ENCODE measurements around the gene DUS3L.

DUS3L gene

DNA sequence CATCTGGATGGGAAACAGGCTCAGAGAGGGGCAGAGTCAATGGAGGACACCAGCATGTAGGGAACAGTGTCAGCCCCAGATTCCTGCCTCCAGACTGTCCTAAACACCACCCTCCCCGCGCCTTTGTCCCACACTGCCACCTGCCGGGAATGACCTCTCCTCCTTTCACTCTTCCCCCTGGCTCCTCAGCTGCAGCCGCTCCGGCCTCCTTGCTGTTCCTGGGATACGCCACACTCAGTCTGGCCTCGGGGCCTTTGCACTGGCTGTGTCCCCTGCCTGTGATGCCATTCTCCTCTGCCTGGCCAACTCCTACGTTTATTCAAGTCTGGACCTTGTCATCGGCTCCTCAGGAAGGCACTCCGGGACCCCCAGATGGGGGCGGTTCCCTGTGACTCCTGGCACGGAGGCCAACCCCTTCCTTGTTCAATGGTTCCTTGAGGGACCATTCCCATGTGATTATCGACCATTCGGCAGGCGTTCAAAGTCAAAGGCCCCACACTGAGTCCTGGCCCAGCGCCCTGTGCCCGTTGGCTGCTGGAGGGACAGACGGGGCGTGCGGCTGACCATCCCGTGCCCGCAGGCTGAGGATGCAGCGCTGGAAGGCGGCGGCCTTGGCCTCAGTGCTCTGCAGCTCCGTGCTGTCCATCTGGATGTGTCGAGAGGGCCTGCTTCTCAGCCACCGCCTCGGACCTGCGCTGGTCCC lies 32.8 kb upstream of the DUS3L start:
- TF ChIP-seq RAD21 (IDR thresholded peaks at IDR 0.05; ENCODE audit: low read depth) (peak; percentile 25; the same call in 1 of the 2 replicates), TEAD4 (IDR thresholded peaks at IDR 0.05) (no peak)

GRCh38 chr19:5822181-5822844 lies 31.4 kb upstream of the DUS3L start:
- TF ChIP-seq CREB1 (IDR thresholded peaks at IDR 0.05; ENCODE audit: low read depth): no peak
- TF ChIP-seq TEAD4 (IDR thresholded peaks at IDR 0.05): no peak
- TF ChIP-seq, protein P1, sequence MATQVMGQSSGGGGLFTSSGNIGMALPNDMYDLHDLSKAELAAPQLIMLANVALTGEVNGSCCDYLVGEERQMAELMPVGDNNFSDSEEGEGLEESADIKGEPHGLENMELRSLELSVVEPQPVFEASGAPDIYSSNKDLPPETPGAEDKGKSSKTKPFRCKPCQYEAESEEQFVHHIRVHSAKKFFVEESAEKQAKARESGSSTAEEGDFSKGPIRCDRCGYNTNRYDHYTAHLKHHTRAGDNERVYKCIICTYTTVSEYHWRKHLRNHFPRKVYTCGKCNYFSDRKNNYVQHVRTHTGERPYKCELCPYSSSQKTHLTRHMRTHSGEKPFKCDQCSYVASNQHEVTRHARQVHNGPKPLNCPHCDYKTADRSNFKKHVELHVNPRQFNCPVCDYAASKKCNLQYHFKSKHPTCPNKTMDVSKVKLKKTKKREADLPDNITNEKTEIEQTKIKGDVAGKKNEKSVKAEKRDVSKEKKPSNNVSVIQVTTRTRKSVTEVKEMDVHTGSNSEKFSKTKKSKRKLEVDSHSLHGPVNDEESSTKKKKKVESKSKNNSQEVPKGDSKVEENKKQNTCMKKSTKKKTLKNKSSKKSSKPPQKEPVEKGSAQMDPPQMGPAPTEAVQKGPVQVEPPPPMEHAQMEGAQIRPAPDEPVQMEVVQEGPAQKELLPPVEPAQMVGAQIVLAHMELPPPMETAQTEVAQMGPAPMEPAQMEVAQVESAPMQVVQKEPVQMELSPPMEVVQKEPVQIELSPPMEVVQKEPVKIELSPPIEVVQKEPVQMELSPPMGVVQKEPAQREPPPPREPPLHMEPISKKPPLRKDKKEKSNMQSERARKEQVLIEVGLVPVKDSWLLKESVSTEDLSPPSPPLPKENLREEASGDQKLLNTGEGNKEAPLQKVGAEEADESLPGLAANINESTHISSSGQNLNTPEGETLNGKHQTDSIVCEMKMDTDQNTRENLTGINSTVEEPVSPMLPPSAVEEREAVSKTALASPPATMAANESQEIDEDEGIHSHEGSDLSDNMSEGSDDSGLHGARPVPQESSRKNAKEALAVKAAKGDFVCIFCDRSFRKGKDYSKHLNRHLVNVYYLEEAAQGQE (IDR thresholded peaks at IDR 0.05; ENCODE audit: low read depth): no peak
- TF ChIP-seq EP300 (IDR thresholded peaks at IDR 0.05; ENCODE audit: borderline replicate concordance): no peak
- TF ChIP-seq TAF1 (IDR thresholded peaks at IDR 0.05; ENCODE audit: low read depth): no peak
- TF ChIP-seq ZBTB7A (IDR thresholded peaks at IDR 0.05; ENCODE audit: low read depth): no peak
- TF ChIP-seq NFIC (IDR thresholded peaks at IDR 0.05): no peak
- TF ChIP-seq TCF12 (IDR thresholded peaks at IDR 0.05; ENCODE audit: low read depth): no peak
- no peak for TF ChIP-seq YY1 (IDR thresholded peaks at IDR 0.05; ENCODE audit: low read depth)
- no peak for TF ChIP-seq RAD21 (IDR thresholded peaks at IDR 0.05; ENCODE audit: low read depth)
- TF ChIP-seq, protein P2, sequence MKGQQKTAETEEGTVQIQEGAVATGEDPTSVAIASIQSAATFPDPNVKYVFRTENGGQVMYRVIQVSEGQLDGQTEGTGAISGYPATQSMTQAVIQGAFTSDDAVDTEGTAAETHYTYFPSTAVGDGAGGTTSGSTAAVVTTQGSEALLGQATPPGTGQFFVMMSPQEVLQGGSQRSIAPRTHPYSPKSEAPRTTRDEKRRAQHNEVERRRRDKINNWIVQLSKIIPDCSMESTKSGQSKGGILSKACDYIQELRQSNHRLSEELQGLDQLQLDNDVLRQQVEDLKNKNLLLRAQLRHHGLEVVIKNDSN (IDR thresholded peaks at IDR 0.05): no peak
- TF ChIP-seq MAX (IDR thresholded peaks at IDR 0.05): no peak
- TF ChIP-seq CEBPB (IDR thresholded peaks at IDR 0.05): no peak
- no peak for TF ChIP-seq EGR1 (IDR thresholded peaks at IDR 0.05)
- no peak for TF ChIP-seq FOXM1 (IDR thresholded peaks at IDR 0.05; ENCODE audit: borderline replicate concordance, low read depth)

GRCh38 chr19:5821521-5822180 lies 30.7 kb upstream of the DUS3L start:
- TF ChIP-seq TCF12 (IDR thresholded peaks at IDR 0.05; ENCODE audit: low read depth): no peak
- TF ChIP-seq YY1 (IDR thresholded peaks at IDR 0.05; ENCODE audit: low read depth): no peak
- TF ChIP-seq MAX (IDR thresholded peaks at IDR 0.05): no peak
- TF ChIP-seq NFIC (IDR thresholded peaks at IDR 0.05): no peak
- TF ChIP-seq CREB1 (IDR thresholded peaks at IDR 0.05; ENCODE audit: low read depth): no peak
- TF ChIP-seq RAD21 (IDR thresholded peaks at IDR 0.05; ENCODE audit: low read depth): no peak

- no peak for TF ChIP-seq NFIC (IDR thresholded peaks at IDR 0.05)
- TF ChIP-seq, protein P2 (IDR thresholded peaks at IDR 0.05): no peak
- TF ChIP-seq TCF12 (IDR thresholded peaks at IDR 0.05; ENCODE audit: low read depth): no peak
- TF ChIP-seq, protein P1 (IDR thresholded peaks at IDR 0.05; ENCODE audit: low read depth): no peak
- TF ChIP-seq RAD21 (IDR thresholded peaks at IDR 0.05; ENCODE audit: low read depth): no peak
- no peak for TF ChIP-seq CREB1 (IDR thresholded peaks at IDR 0.05; ENCODE audit: low read depth)
- TF ChIP-seq YY1 (IDR thresholded peaks at IDR 0.05; ENCODE audit: low read depth): no peak
- TF ChIP-seq FOXM1 (IDR thresholded peaks at IDR 0.05; ENCODE audit: borderline replicate concordance, low read depth): no peak
- TF ChIP-seq ZBTB7A (IDR thresholded peaks at IDR 0.05; ENCODE audit: low read depth): no peak
- no peak for TF ChIP-seq TEAD4 (IDR thresholded peaks at IDR 0.05)
- no peak for TF ChIP-seq CEBPB (IDR thresholded peaks at IDR 0.05)
- TF ChIP-seq EGR1 (IDR thresholded peaks at IDR 0.05): no peak
- no peak for TF ChIP-seq EP300 (IDR thresholded peaks at IDR 0.05; ENCODE audit: borderline replicate concordance)
- TF ChIP-seq TAF1 (IDR thresholded peaks at IDR 0.05; ENCODE audit: low read depth): no peak
- no peak for TF ChIP-seq MAX (IDR thresholded peaks at IDR 0.05)
Measured at GRCh38 chr19:5820785-5821184, 29.8 kb upstream of the DUS3L start.

- no peak for TF ChIP-seq CEBPB (IDR thresholded peaks at IDR 0.05)
- TF ChIP-seq TEAD4 (IDR thresholded peaks at IDR 0.05): no peak
- TF ChIP-seq RAD21 (IDR thresholded peaks at IDR 0.05; ENCODE audit: low read depth): no peak
- TF ChIP-seq TAF1 (IDR thresholded peaks at IDR 0.05; ENCODE audit: low read depth): no peak
- TF ChIP-seq CREB1 (IDR thresholded peaks at IDR 0.05; ENCODE audit: low read depth): no peak
- TF ChIP-seq, protein P2 (IDR thresholded peaks at IDR 0.05): no peak
- no peak for TF ChIP-seq MAX (IDR thresholded peaks at IDR 0.05)
- TF ChIP-seq ZBTB7A (IDR thresholded peaks at IDR 0.05; ENCODE audit: low read depth): no peak
- TF ChIP-seq, protein P1 (IDR thresholded peaks at IDR 0.05; ENCODE audit: low read depth): no peak
- no peak for TF ChIP-seq EGR1 (IDR thresholded peaks at IDR 0.05)
- no peak for TF ChIP-seq TCF12 (IDR thresholded peaks at IDR 0.05; ENCODE audit: low read depth)
- TF ChIP-seq NFIC (IDR thresholded peaks at IDR 0.05): no peak
- no peak for TF ChIP-seq FOXM1 (IDR thresholded peaks at IDR 0.05; ENCODE audit: borderline replicate concordance, low read depth)
Measured at GRCh38 chr19:5818594-5818993, 27.6 kb upstream of the DUS3L start.

All from Ishikawa (cell line).